HCT116 (cell line): ENCODE data around the gene TIAM1. TPM values are rescaled to one million over a fixed set of nuclear protein-coding genes. Genes with fewer than 3 reads are reported as not detected.

Experiments
- ATAC-seq: fragments of 200-7000 bp; cut with Tn5 transposase; 2 replicates; pipeline ENCODE4 v1.9.1; 2020; ENCODE audit warnings: mild to moderate bottlenecking, moderate library complexity
- BruUV-seq: library from RNA; stranded (reverse); fragments of 400-500 nt; replicated peaks from 2 replicates; lab custom pipeline; 2021; lab: Mats Ljungman, UMichigan
- CTCF ChIA-PET: fragments of 300-600 bp; sonication (Branson Sonifier 250); formaldehyde crosslinking; loops from one replicate; lab custom pipeline; 2021; ENCODE audit warnings: antibody characterized with exemption; lab: Charles Lee
- POLR2A ChIA-PET: fragments of 300-600, 350-600 bp; sonication (Branson Sonifier 250); formaldehyde crosslinking; loops from one replicate; lab custom pipeline; 2021; ENCODE audit warnings: antibody characterized with exemption; lab: Charles Lee
- RAD21 ChIA-PET, 2 experiments: fragments of 300-600 bp; sonication (Branson Sonifier 250); formaldehyde crosslinking; loops; one replicate each; lab custom pipeline; 2023; ENCODE audit warnings: low total read pairs in 2 of 2; ENCODE audit not compliant: uncharacterized antibody in 2 of 2, unreplicated experiment in 2 of 2, low non-redundant PET in 1 of 2; lab: Charles Lee
- DNase-seq: peaks from one replicate; pipeline ENCODE4 v3.0.0-alpha.2; 2010; ENCODE audit warnings: low read depth, low spot score
- H2AFZ ChIP-seq: fragments of 200-600 bp; shearing (Covaris generic), sonication (generic); 2 replicates; pipeline ENCODE4 v1.6.1; 2017; ENCODE audit warnings: low read depth, mixed run types, mixed read lengths, antibody characterized with exemption, low read length; ENCODE audit not compliant: poor library complexity, severe bottlenecking
- H3K27ac ChIP-seq: 2 replicates; pipeline ENCODE4 v1.5.1; 2012; ENCODE audit warnings: low read depth, low read length
- H3K27me3 ChIP-seq: fragments of 200-600 bp; sonication (generic); 2 replicates; pipeline ENCODE4 v1.6.1; 2016; ENCODE audit warnings: mixed run types, low read length, mixed read lengths; ENCODE audit not compliant: insufficient read depth
- H3K36me3 ChIP-seq, 2 experiments: fragments of 200-500 bp in 1 of 2; fragments of 200-600 bp in 1 of 2; sonication (Bioruptor generic) in 1 of 2; sonication (generic) in 1 of 2; 2 replicates each; pipeline versions ENCODE4 v1.5.1 to v1.6.1; 2014 to 2016; ENCODE audit warnings: low read length in 2 of 2, inconsistent platforms in 1 of 2, mixed read lengths in 1 of 2, mixed run types in 1 of 2; ENCODE audit not compliant: insufficient read depth in 2 of 2, control insufficient read depth in 1 of 2
- H3K4me1 ChIP-seq, 2 experiments: fragments of 200-600 bp in 1 of 2; sonication (generic) in 1 of 2; 2 replicates each; pipeline versions ENCODE4 v1.5.1 to v1.6.1; 2012 to 2017; ENCODE audit warnings: low read length in 2 of 2, inconsistent platforms in 1 of 2, mild to moderate bottlenecking in 1 of 2, mixed read lengths in 1 of 2, mixed run types in 1 of 2, moderate library complexity in 1 of 2; ENCODE audit not compliant: insufficient read depth in 2 of 2, control insufficient read depth in 1 of 2
- H3K4me2 ChIP-seq: fragments of 200-600 bp; sonication (generic); 2 replicates; pipeline ENCODE4 v1.6.1; 2017; ENCODE audit warnings: mixed run types, low read length, mixed read lengths
- H3K4me3 ChIP-seq, 2 experiments: fragments of 200-600 bp in 1 of 2; sonication (generic) in 1 of 2; replicated peaks in 1 of 2; 2 replicates each; pipeline ENCODE4 v1.5.1; 2011 to 2016; ENCODE audit warnings: low read length in 2 of 2, control low read depth in 1 of 2, low read depth in 1 of 2, mild to moderate bottlenecking in 1 of 2, mixed read lengths in 1 of 2, mixed run types in 1 of 2
- H3K79me2 ChIP-seq: fragments of 200-600 bp; sonication (generic); 2 replicates; pipeline ENCODE4 v1.6.1; 2017; ENCODE audit warnings: mild to moderate bottlenecking, mixed run types, low read length, moderate library complexity, mixed read lengths; ENCODE audit not compliant: insufficient read depth
- H3K9ac ChIP-seq: fragments of 200-600 bp; sonication (generic); 2 replicates; pipeline ENCODE4 v1.6.1; 2016; ENCODE audit warnings: low read length, mixed read lengths
- H3K9me2 ChIP-seq: fragments of 200-600 bp; sonication (generic), shearing (Covaris generic); 2 replicates; pipeline ENCODE4 v1.6.1; 2017; ENCODE audit warnings: mixed run types, mild to moderate bottlenecking, moderate library complexity; ENCODE audit not compliant: insufficient read depth
- H3K9me3 ChIP-seq, 2 experiments: fragments of 200-500 bp in 1 of 2; fragments of 200-600 bp in 1 of 2; sonication (Bioruptor generic) in 1 of 2; sonication (generic) in 1 of 2; 2 replicates each; pipeline ENCODE4 v1.6.1; 2014 to 2017; ENCODE audit warnings: low read length in 2 of 2, mixed read lengths in 2 of 2, inconsistent platforms in 1 of 2, low read depth in 1 of 2, mild to moderate bottlenecking in 1 of 2, mixed run types in 1 of 2, moderate library complexity in 1 of 2; ENCODE audit not compliant: control insufficient read depth in 1 of 2, insufficient read depth in 1 of 2
- H4K20me1 ChIP-seq: fragments of 200-600 bp; sonication (generic), shearing (Covaris generic); 2 replicates; pipeline ENCODE4 v1.6.1; 2017; ENCODE audit warnings: mixed run types, mild to moderate bottlenecking, moderate library complexity; ENCODE audit not compliant: insufficient read depth
- CEBPB ChIP-seq: IDR thresholded peaks from 2 replicates; pipeline ENCODE4 v1.6.1; 2012; ENCODE audit warnings: low read depth
- EGR1 ChIP-seq: IDR thresholded peaks from 2 replicates; pipeline ENCODE4 v1.6.1; 2012; ENCODE audit warnings: low read depth
- ELF1 ChIP-seq: IDR thresholded peaks from 2 replicates; pipeline ENCODE4 v1.6.1; 2012; ENCODE audit warnings: low read depth, borderline replicate concordance
- EZH2 ChIP-seq: fragments of 200-600 bp; sonication (generic); IDR thresholded peaks from 2 replicates; pipeline ENCODE4 v1.6.1; 2017; ENCODE audit warnings: antibody characterized with exemption, mixed run types
- EZH2phosphoT487 ChIP-seq: fragments of 200-600 bp; IDR thresholded peaks from 2 replicates; pipeline ENCODE4 v1.6.1; 2018; ENCODE audit warnings: antibody characterized with exemption, borderline replicate concordance
- FOSL1 ChIP-seq: IDR thresholded peaks from 2 replicates; pipeline ENCODE4 v1.6.1; 2012; ENCODE audit warnings: low read depth
- POLR2A ChIP-seq: IDR thresholded peaks from 2 replicates; pipeline ENCODE4 v1.7.0; 2011; ENCODE audit warnings: borderline replicate concordance; ENCODE audit not compliant: insufficient read depth, insufficient read length; ENCODE audit errors: extremely low read depth
- POLR2AphosphoS5 ChIP-seq: IDR thresholded peaks from 2 replicates; pipeline ENCODE4 v1.6.1; 2011; ENCODE audit warnings: mild to moderate bottlenecking, low read depth, low read length, moderate library complexity
- RAD21 ChIP-seq: IDR thresholded peaks from 2 replicates; pipeline ENCODE4 v1.6.1; 2012; ENCODE audit warnings: low read depth, mild to moderate bottlenecking
- SP1 ChIP-seq: IDR thresholded peaks from 2 replicates; pipeline ENCODE4 v1.6.1; 2012; ENCODE audit warnings: low read depth
- SRF ChIP-seq: IDR thresholded peaks from 2 replicates; pipeline ENCODE4 v1.6.1; 2012; ENCODE audit warnings: low read depth
- TCF7L2 ChIP-seq: IDR thresholded peaks from 2 replicates; pipeline ENCODE4 v1.7.0; 2011; ENCODE audit warnings: borderline replicate concordance, inconsistent platforms; ENCODE audit not compliant: insufficient read depth, insufficient read length; ENCODE audit errors: extremely low read depth
- ZBTB33 ChIP-seq: IDR thresholded peaks from 2 replicates; pipeline ENCODE4 v1.6.1; 2011; ENCODE audit warnings: mild to moderate bottlenecking, low read length, moderate library complexity; ENCODE audit not compliant: insufficient replicate concordance; ENCODE audit errors: extremely low read depth
- ZFX ChIP-seq: fragments of 450-650 bp; IDR thresholded peaks from 2 replicates; pipeline ENCODE4 v1.6.1; 2017
- ZNF274 ChIP-seq: fragments of 200-500 bp; sonication (Bioruptor generic); IDR thresholded peaks from 2 replicates; pipeline ENCODE4 v1.6.1; 2014; ENCODE audit warnings: mild to moderate bottlenecking, low read depth, low read length, inconsistent platforms
- intact Hi-C: fragments of 100-400 bp; cut with micrococcal nuclease; formaldehyde crosslinking; loops from 2 replicates; pipeline ENCODE4 v1.10.0; 2022
- total RNA-seq: library from RNA; stranded (reverse); gene quantifications from one replicate; pipeline ENCODE4 v1.2.1, GENCODE V29; 2021; ENCODE audit not compliant: unreplicated experiment
- TF ChIP-seq, protein P1 (sequence below), 3 experiments: fragments of 200-600 bp in 1 of 3; sonication (generic) in 1 of 3; IDR thresholded peaks in 2 of 3; conservative IDR thresholded peaks in 1 of 3; 2 replicates each; pipeline ENCODE4 v1.5.1; 2012 to 2017; ENCODE audit warnings: low read depth in 2 of 3, low read length in 2 of 3, antibody characterized with exemption in 1 of 3, borderline replicate concordance in 1 of 3, control low read depth in 1 of 3, mild to moderate bottlenecking in 1 of 3, mixed read lengths in 1 of 3, mixed run types in 1 of 3, moderate library complexity in 1 of 3; ENCODE audit not compliant: insufficient read depth in 1 of 3
- TF ChIP-seq, protein P2 (sequence below): IDR thresholded peaks from 2 replicates; pipeline ENCODE4 v1.6.1; 2012
- TF ChIP-seq, protein P3 (sequence below): IDR thresholded peaks from 2 replicates; pipeline ENCODE4 v1.6.1; 2012

TIAM1 gene
- total RNA-seq, 1 experiment from 2014 or later, result 47.8 TPM

GRCh38 chr21:31211836-31212235, 132.2 kb downstream of the TIAM1 start:
- H3K9me3 ChIP-seq, result no peaks in the 10 kb centered on the region
- no peaks in the 10 kb centered on the region; a peak in 1 of 4 replicates for H3K4me1 ChIP-seq
- H3K79me2 ChIP-seq, result no peaks in the 10 kb centered on the region
- no peak overlapping the region for H3K27ac ChIP-seq
- ATAC-seq (no peak), DNase-seq (no peak)
- no peaks in the 10 kb centered on the region for H3K27me3 ChIP-seq
- H2AFZ ChIP-seq, result no peak overlapping the region
- no peak overlapping the region for H3K9ac ChIP-seq
- H4K20me1 ChIP-seq, result no peaks in the 10 kb centered on the region
- H3K4me2 ChIP-seq, result no peak overlapping the region
- H3K36me3 ChIP-seq, result peaks cover 0 to 2% of the 10 kb centered on the region in 2 experiments; a peak in 2 of 4 replicates
- no peak overlapping the region for H3K4me3 ChIP-seq
- TF ChIP-seq POLR2AphosphoS5 (no peak), SP1 (no peak), ZNF274 (no peak), POLR2A (no peak), EZH2phosphoT487 (no peak), ZFX (no peak), TCF7L2 (no peak), EGR1 (no peak), FOSL1 (no peak), ELF1 (no peak), EZH2 (no peak), RAD21 (no peak), ZBTB33 (no peak), SRF (no peak), CEBPB (no peak)
- TF ChIP-seq, protein P1, sequence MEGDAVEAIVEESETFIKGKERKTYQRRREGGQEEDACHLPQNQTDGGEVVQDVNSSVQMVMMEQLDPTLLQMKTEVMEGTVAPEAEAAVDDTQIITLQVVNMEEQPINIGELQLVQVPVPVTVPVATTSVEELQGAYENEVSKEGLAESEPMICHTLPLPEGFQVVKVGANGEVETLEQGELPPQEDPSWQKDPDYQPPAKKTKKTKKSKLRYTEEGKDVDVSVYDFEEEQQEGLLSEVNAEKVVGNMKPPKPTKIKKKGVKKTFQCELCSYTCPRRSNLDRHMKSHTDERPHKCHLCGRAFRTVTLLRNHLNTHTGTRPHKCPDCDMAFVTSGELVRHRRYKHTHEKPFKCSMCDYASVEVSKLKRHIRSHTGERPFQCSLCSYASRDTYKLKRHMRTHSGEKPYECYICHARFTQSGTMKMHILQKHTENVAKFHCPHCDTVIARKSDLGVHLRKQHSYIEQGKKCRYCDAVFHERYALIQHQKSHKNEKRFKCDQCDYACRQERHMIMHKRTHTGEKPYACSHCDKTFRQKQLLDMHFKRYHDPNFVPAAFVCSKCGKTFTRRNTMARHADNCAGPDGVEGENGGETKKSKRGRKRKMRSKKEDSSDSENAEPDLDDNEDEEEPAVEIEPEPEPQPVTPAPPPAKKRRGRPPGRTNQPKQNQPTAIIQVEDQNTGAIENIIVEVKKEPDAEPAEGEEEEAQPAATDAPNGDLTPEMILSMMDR (IDR thresholded peaks at IDR 0.05 in 2 of 3, conservative IDR thresholded peaks at IDR 0.05 in 1 of 3; ENCODE audit: borderline replicate concordance in 1 of 3, insufficient read depth in 1 of 3, low read depth in 2 of 3, low read length in 2 of 3), result no peak
- TF ChIP-seq, protein P2, sequence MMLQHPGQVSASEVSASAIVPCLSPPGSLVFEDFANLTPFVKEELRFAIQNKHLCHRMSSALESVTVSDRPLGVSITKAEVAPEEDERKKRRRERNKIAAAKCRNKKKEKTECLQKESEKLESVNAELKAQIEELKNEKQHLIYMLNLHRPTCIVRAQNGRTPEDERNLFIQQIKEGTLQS, result no peak
- TF ChIP-seq, protein P3, sequence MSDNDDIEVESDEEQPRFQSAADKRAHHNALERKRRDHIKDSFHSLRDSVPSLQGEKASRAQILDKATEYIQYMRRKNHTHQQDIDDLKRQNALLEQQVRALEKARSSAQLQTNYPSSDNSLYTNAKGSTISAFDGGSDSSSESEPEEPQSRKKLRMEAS, result no peak
- ChIA-PET RAD21 (no interaction called here), CTCF (no interaction called here), POLR2A (no interaction called here)
- BruUV-seq, result no TSS peak
- no peaks in the 10 kb centered on the region for H3K9me2 ChIP-seq
- intact Hi-C loops, result no loop called here
